T47D (cell line): Measurements from ENCODE around the gene PLEKHS1.
A peak's percentile ranks its signal among the peaks of the same experiment; 100 is the strongest.

ENCODE experiments used
- DNase-seq, 2 experiments: peaks; one replicate each; pipeline versions ENCODE4 v3.0.0 to v3.0.0-alpha.2; 2011 to 2012; ENCODE audit warnings: low read depth in 1 of 2, low spot score in 1 of 2
- JUND ChIP-seq: IDR thresholded peaks from 2 replicates; pipeline ENCODE4 v1.6.1; 2012; ENCODE audit warnings: low read depth
- in situ Hi-C: cut with HindIII; loops from 2 replicates; pipeline ENCODE4 v1.10.0; 2016; ENCODE audit warnings: low sequenced_read_pairs, low pct_unique_long_range_greater_than_20kb

Gene PLEKHS1

DNA sequence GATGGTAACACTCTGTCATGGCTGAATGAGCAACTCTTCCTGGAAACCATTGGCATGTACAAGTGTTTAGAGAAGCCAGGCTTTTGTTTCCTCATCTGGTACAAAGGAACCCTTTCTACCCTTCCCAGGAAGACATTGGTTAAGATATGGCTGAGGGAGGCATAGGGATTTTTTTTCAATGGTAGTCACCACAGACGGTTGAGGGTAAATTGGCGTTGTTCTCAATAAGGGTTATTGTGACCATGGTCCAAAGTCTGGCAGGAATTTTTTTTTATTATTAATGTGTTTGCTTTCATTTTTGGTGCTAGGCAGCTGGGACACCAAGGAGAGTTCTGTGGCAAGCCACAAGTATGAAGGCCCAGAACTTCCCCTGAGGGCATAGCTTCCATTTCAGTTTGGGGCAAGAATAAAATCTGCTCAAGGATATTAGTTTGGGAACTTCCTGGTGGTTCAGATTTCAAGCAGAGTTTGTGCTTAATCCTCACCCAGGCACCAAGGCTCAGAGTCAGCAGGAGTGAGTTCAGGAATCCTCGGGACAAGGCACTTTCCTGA lies at the start of gene PLEKHS1:
Gene PLEKHS1, plus strand, starts transcription at position 502 of the 552 bp plus-strand sequence. CDS start 3,596 bp downstream, outside the sequence.
- in situ Hi-C loops: no loop called here
- DNase-seq: peak in 1 of 2 experiments; percentile 86
- TF ChIP-seq JUND: no peak

DNA sequence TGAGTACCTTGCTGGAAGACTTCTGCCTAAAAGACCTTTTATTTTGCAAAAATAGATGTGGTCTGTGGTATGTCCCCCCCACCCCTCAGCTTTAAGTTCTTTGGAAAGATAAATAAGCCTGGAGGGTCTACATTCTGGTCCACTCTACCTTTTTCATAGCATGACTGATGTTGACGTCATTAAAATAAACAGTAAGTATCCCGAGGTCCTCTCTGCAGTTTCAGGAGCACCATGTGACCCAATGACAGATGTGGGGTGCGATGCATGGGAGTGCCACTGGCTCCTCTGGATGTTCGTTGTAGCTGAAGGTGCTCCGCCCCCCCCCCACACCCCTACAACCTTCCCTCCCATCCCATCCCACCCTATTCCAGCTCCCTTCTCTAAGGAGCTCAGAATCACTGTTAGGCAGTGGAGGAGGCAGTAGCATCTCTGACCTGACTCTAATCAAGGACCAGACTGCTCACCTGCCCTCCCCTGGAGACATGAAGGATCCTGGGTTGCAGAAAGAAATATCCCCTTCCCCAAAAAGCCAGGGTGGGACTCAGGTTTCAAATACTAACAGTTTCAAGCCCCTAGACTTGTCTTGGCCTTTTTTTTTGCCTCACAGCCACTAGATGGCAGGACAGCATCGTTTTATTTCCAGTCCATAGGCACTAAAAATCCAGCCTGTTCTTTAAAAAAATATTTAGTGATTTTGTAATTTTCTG lies 46.7 kb upstream of the PLEKHS1 start:
- in situ Hi-C loops: no loop called here
- no peak for TF ChIP-seq JUND
- DNase-seq: peak in 1 of 2 experiments; percentile 45

DNA sequence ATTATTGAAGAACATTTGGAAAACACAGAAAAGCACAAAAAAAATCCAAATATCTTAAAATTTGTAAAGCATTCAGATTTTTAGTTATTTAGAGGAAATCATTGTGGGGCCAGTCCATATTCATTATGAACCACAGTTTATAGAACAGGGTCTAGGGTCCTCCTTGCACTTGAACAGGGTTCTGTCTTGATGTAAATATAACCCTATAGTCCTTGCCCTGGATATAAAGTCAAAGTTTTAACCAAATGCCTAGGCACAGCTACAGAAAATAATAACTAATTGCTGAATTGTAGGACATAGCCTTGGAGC lies 46.2 kb upstream of the PLEKHS1 start:
- TF ChIP-seq JUND: no peak
- in situ Hi-C loops: no loop called here

DNA sequence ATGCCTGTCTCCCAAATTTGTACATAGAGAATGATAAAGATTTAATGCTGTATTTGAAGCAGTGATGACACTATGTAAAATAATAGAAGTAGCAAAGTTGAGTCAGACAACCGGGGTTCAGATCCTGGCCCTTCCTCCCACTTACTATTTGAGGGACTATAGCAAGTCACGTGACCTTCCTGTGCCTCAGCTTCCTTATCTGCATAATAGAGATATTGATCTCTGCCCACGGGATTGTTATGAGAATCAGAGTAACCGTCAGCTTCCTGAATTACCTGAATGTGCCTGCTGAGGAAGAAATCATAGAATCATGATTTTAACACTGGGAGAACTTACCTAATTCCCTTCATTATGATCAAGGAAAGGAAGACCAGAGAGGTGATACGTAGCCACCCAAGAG lies 44.9 kb upstream of the PLEKHS1 start:
- DNase-seq: no peak
- no peak for TF ChIP-seq JUND
- in situ Hi-C loops: no loop called here

More for the DNA sequence above, 46.2 kb upstream of the PLEKHS1 start:
- DNase-seq: no peak

DNA sequence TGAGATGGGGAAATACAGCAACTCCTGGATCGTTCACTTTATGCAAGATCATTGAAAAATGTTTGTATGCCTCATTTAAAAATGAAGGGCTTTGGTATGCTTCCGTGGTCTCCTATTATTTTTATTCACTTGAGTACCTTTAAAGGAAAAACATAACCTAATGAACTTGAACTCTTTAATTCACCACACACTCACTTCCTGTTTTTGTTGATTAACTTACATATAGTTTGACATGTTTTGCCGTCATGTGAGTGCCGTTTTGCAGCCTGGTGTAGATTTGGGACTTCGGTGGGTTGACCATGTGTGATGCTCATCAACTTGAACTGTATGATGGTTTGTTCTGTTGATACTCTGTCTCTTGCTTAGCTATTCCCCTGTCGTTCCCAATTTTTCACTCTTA lies 42.8 kb upstream of the PLEKHS1 start:
- in situ Hi-C loops: no loop called here
- no peak for TF ChIP-seq JUND
- DNase-seq: no peak

DNA sequence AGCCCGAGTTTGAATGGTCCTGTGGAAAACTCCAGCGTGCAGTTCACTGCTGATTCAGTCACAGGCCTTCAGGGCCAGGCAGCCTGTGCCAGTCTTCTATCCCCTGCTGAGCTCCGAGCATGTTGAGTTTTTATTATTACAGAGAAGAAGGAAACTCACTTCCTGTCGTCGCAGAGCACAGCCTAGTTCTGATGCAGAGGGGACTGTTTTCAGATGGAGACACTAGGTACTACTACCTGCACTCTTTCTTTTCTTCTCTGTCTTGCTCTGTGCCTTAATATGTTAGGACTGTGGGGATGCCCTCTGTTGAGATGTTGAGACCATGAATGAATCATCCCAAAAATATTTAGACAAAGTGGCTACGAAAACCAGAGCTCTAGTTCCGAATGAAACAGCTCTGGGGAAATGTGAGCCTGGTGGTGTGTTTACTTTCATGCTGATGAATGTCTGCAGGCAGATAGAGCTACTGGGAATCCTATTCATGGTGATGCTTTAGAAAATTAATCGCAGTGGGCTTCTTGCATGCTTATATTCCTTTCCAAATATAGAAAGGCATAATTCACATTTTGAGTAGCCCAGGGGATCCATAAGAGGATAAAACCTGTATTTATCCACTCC lies 42.2 kb upstream of the PLEKHS1 start:
- in situ Hi-C loops: no loop called here
- DNase-seq: no peak

DNA sequence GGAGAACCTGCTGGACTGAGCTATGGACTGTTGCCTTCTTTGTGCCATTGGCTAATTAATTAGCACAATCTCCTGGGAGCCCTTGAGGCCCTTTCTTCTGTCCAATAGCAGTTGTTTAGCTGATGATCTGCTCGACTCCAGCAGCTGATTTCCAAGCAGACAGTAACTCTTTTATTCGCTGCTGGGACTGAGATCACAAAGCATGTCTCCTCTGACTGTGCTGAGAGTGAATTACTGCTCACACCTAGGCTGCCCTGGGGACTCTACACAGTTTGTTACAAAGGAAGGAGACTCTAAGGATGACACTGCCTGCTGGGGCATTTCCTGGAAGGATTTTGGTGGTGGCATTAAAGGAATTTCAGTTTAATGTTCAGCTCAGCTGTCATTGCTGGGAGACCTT lies 40.3 kb upstream of the PLEKHS1 start:
- no peak for TF ChIP-seq JUND
- in situ Hi-C loops: no loop called here
- no peak for DNase-seq

More for the DNA sequence above, 42.2 kb upstream of the PLEKHS1 start:
- no peak for TF ChIP-seq JUND

DNA sequence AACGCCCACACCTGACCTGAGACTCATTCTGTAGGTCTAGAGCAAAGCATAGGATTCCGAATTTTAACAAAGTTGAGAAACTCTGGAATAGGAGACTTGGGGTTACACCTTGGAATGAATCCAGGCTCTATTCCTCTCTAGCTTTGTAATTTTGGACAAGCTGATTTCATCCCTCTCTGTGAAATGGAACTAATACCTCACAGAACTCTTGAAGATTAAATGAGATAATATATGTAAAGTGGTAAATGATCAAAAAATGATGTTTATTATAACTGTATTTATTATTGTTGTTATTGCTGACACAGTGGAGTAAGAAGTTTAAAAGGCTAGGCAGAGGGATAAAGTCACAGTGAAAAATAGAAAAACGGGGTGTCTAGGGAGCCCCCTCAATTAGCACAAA lies 39.5 kb upstream of the PLEKHS1 start:
- in situ Hi-C loops: no loop called here
- no peak for TF ChIP-seq JUND
- no peak for DNase-seq

DNA sequence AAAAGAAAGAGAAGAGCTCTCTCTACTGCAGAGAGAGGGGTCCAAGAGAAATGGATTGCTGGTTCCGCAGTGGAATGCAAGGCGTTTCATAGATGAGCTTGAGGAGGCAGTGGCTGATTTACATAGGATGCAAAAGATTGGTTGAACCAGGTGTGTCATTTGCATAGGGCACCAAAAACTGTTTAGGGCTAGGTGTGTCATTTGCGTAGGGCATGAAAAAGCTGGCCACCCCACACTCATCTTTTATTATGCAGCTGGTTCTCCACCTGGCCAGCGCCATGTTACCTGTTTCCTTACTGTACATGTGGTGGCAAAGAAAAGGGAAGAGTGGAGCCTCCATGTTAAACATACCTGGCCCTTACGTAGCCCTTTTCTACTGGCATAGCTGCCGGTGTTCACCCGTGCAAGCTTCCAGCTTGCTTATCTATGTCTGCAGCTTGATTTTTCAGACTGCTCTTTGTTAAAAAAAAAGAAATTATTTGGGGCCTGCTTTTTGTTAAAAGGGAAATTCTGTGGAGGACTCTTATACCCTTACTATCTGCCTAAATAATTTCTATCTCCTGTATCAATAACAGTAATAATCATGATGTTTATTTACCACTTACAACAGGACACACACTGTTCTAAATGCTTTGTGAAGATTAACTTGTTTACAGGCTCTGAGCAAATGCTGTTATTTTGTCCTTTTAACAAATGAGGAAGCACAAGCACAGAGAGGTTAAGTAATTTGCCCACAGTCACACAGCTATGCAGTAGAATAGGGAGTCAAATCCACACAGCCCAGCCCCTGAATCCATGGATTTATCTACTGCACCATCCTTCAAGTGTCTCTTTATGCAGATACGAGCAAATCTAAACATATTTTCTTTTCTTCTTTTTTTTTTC lies 38.5 kb upstream of the PLEKHS1 start:
- no peak for TF ChIP-seq JUND
- in situ Hi-C loops: no loop called here
- DNase-seq: peak in 1 of 2 experiments; percentile 79

DNA sequence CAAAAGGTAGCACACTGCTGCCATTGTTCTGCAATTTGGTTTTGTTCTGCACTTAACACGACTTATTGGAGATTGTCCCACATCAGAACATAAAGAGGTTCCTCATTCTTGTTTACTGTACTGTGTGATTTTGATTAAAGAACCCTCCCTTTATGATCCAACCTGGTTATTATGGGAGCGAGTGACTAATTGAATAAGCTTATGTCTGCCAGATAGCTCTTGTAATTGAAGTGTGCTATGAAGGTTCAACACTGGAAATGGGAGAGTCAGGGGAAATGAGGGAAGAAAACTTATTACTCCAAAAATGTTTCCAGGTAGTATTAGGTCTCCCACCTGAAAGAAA lies 37.9 kb upstream of the PLEKHS1 start:
- TF ChIP-seq JUND: no peak
- DNase-seq: no peak
- in situ Hi-C loops: no loop called here

DNA sequence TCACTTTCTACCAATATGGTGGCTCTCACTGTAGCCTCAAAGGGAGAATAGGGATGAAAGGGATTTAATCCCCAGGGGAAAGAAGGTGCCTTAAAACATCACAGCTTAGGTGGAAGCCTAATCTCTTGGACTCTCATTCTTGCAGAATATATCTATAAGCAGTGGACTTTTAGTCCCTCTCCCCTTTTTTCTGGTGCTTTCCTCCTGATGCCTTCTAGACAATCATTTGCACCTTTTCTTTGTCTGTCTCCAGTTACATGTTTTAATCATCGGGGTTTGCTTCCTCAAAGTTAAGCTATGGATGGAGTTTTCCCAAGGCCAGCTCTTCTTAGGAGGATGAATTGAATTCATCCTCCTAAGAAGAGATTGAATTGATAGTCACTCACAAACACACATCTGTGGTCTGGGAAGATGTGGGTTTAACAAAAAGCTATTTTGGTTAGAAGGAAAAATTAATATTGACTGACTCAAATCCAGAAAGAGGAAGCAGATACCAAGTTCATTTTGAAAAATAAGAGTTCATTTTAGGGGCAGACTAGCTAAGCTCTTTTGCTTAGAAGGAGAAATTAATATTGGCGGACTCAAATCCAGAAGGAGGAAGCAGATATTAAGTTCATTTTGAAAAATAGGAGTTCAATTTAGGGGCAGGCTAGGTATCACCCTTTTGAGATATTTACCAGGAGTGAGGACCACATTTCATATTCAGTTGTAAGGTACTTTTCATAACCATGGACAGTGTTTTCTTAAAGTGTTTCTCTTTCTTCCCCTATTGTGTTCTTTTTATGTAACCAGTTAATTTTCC lies 35.2 kb upstream of the PLEKHS1 start:
- no peak for TF ChIP-seq JUND
- DNase-seq: no peak
- in situ Hi-C loops: no loop called here
